ENCODE measurements around the gene ARID2.

ARID2 gene

GRCh38 chr12:45918818-45919217, 189.3 kb downstream of the ARID2 start:
- DNase-seq (ENCODE audit: low read depth in 4 of 4, low spot score in 1 of 4) = no peak

GRCh38 chr12:45928309-45928708, 198.8 kb downstream of the ARID2 start:
- DNase-seq (ENCODE audit: low read depth in 4 of 4, low spot score in 1 of 4) = no peak

GRCh38 chr12:45930369-45930768, 200.9 kb downstream of the ARID2 start:
- no peak for DNase-seq (ENCODE audit: low read depth in 4 of 4, low spot score in 1 of 4)

GRCh38 chr12:45933504-45933903, 204.0 kb downstream of the ARID2 start:
- DNase-seq (ENCODE audit: low read depth in 4 of 4, low spot score in 1 of 4) = no peak

- DNase-seq (ENCODE audit: low read depth in 4 of 4, low spot score in 1 of 4) = no peak
Measured at GRCh38 chr12:45934956-45935355, 205.4 kb downstream of the ARID2 start.

- DNase-seq (ENCODE audit: low read depth in 4 of 4, low spot score in 1 of 4) = no peak
Measured at GRCh38 chr12:45938566-45938965, 209.1 kb downstream of the ARID2 start.

GRCh38 chr12:45939759-45940158, 210.3 kb downstream of the ARID2 start:
- no peak for DNase-seq (ENCODE audit: low read depth in 4 of 4, low spot score in 1 of 4)

GRCh38 chr12:45944771-45945170, 215.3 kb downstream of the ARID2 start:
- no peak for DNase-seq (ENCODE audit: low read depth in 4 of 4, low spot score in 1 of 4)

GRCh38 chr12:45946435-45946834, 216.9 kb downstream of the ARID2 start:
- DNase-seq (ENCODE audit: low read depth in 4 of 4, low spot score in 1 of 4) = no peak

GRCh38 chr12:45948546-45948945, 219.0 kb downstream of the ARID2 start:
- no peak for DNase-seq (ENCODE audit: low read depth in 4 of 4, low spot score in 1 of 4)
